Left lung (tissue), 10 donors: ENCODE results near the gene PERP. TPM values are rescaled to one million over a fixed set of nuclear protein-coding genes. Genes with fewer than 3 reads are reported as not detected.
"Not testable (repeated sequence)": the region's sequence is repeated elsewhere in the genome, so short reads cannot be mapped to it uniquely, and the experiment has no call there.

ENCODE experiments used
- ATAC-seq: fragments of 200-7000 bp; cut with Tn5 transposase; one replicate; pipeline ENCODE4 v1.9.1; 2020; ENCODE audit warnings: moderate library complexity
- DNase-seq, 4 donors: peaks; one replicate each; pipeline ENCODE4 v3.0.0-alpha.2; 2013 to 2020
- H3K27ac ChIP-seq, 2 donors: fragments of 200-600 bp; sonication (generic) in 1 of 2; one replicate each; pipeline versions ENCODE4 v1.5.0 to v1.8.0; 2020 to 2021
- H3K27me3 ChIP-seq, 2 donors: fragments of 200-600 bp; sonication (generic) in 1 of 2; one replicate each; pipeline versions ENCODE4 v1.5.0 to v1.8.0; 2020 to 2021
- H3K36me3 ChIP-seq, 2 donors: fragments of 200-600 bp; sonication (generic) in 1 of 2; one replicate each; pipeline versions ENCODE4 v1.5.0 to v1.8.0; 2020 to 2021
- H3K4me1 ChIP-seq, 2 donors: fragments of 200-600 bp; one replicate each; pipeline ENCODE4 v1.8.0; 2021
- H3K4me3 ChIP-seq, 2 donors: fragments of 200-600 bp; sonication (generic) in 1 of 2; one replicate each; pipeline versions ENCODE4 v1.5.0 to v1.8.0; 2020 to 2021; ENCODE audit warnings: mild to moderate bottlenecking in 1 of 2
- H3K9me3 ChIP-seq, 2 donors: fragments of 200-600 bp; sonication (generic) in 1 of 2; one replicate each; pipeline versions ENCODE4 v1.5.0 to v1.8.0; 2020 to 2021
- intact Hi-C, 2 donors: fragments of 100-400 bp; cut with DNase I; formaldehyde crosslinking; loops; one replicate each; pipeline versions ENCODE4 v1.11.2 to v1.14.2; 2022
- polyA plus RNA-seq, 6 donors: library from polyadenylated mRNA; unstranded; fragments of 120-200 nt; gene quantifications; one replicate each; pipeline ENCODE4 v1.2.1, GENCODE V29; 2013; ENCODE audit not compliant: insufficient read length in 6 of 6
- total RNA-seq, 2 donors: library from RNA; stranded (reverse); fragmentation: NEBNext Ultra II Directional; extraction: Animal tissue kit (Norgen Biotek cat#: 25700); gene quantifications; one replicate each; pipeline ENCODE4 v1.2.1, GENCODE V29; 2021
- TF ChIP-seq, protein P1 (sequence below), 2 donors: fragments of 200-600 bp; sonication (generic) in 1 of 2; IDR thresholded peaks; one replicate each; pipeline versions ENCODE4 v1.5.0 to v1.8.0; 2021; ENCODE audit warnings: antibody characterized with exemption in 2 of 2
- donor health status: DM: no; HTN: yes; CAD: no.
- donor health status: DM: no; HTN: no; CAD: no.

The PERP gene
- total and polyA plus RNA-seq, 8 donors, result 22.7 to 64.9 (median 25.9) TPM

DNA sequence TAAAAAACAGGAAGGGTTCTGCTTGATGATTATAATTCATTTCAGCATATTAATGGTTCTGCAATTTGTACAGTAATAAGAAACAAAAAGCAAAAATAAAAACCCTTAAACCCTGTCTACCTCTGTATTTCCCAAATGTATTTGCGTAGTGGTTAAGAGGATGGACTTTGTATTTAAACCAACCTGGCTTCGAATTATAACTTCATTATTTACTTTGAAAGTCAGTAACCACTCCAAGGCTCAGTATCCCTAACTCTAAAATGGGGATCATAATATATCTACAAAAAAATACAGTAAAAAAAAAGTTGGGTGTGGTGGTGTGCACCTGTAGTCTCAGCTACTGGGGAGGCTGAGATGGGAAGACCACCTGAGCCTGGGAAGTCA is 21.4 kb downstream of the PERP start:
- Histone ChIP-seq H3K9me3 (no peaks in the 10 kb centered on the region), H3K27ac (no peak overlapping the region), H3K4me1 (no peaks in the 10 kb centered on the region), H3K36me3 (no peaks in the 10 kb centered on the region), H3K27me3 (peaks cover 0 to 9% of the 10 kb centered on the region in 2 donors), H3K4me3 (no peak overlapping the region)
- DNase-seq (no peak), ATAC-seq (no peak)
- intact Hi-C loops, result no loop called here
- TF ChIP-seq, protein P1, sequence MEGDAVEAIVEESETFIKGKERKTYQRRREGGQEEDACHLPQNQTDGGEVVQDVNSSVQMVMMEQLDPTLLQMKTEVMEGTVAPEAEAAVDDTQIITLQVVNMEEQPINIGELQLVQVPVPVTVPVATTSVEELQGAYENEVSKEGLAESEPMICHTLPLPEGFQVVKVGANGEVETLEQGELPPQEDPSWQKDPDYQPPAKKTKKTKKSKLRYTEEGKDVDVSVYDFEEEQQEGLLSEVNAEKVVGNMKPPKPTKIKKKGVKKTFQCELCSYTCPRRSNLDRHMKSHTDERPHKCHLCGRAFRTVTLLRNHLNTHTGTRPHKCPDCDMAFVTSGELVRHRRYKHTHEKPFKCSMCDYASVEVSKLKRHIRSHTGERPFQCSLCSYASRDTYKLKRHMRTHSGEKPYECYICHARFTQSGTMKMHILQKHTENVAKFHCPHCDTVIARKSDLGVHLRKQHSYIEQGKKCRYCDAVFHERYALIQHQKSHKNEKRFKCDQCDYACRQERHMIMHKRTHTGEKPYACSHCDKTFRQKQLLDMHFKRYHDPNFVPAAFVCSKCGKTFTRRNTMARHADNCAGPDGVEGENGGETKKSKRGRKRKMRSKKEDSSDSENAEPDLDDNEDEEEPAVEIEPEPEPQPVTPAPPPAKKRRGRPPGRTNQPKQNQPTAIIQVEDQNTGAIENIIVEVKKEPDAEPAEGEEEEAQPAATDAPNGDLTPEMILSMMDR (IDR thresholded peaks at IDR 0.05), result no peak

DNA sequence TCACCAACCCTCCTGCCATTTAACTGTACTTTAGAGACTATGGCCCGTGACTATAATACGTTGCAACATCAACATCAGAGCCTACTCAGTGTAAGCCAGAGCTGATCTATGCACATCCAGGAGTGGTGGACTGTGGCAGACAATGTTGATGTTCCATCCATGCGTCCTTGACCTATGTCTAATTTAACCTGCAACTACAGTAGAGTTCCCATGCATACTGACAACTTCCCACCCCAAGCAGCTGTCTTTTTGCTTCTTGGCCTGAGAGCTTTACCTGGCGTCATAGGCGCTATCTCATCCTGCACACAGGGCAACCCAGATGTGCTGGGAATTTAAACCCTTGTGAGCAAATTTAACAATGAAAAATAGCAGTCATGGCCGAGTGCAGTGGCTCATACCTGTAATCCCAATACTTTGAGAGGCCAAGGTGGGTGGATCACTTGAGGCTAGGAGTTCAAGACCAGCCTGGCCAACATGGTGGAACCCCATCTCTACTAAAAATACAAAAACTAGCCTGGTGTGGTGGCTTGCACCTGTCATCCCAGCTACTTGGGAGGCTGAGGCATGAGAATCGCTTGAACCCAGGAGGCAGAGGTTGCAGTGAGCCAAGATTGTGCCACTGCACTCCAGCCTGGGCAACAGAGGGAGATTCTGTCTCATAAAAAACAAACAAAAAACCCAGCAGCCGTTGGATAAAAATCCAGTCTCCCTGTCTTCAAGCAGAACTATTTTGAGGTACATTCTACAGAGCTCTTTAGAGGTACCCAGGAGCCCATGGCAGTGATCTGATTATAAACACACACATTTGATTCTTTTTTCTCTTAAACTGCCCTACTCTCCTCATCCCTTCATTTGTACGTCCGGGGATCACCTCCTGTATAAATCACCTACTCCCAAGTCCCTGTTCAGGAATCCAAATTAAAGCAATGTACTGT is 22.0 kb downstream of the PERP start:
- H3K4me3 ChIP-seq, result no peak overlapping the region
- no peaks in the 10 kb centered on the region for H3K36me3 ChIP-seq
- intact Hi-C loops, result no loop called here
- TF ChIP-seq, protein P1 (IDR thresholded peaks at IDR 0.05), result no peak
- no peak overlapping the region for H3K27ac ChIP-seq
- peaks cover 0 to 11% of the 10 kb centered on the region in 2 donors for H3K27me3 ChIP-seq
- no peaks in the 10 kb centered on the region for H3K9me3 ChIP-seq
- H3K4me1 ChIP-seq, result no peaks in the 10 kb centered on the region
- DNase-seq, result no peak
- no peak for ATAC-seq

DNA sequence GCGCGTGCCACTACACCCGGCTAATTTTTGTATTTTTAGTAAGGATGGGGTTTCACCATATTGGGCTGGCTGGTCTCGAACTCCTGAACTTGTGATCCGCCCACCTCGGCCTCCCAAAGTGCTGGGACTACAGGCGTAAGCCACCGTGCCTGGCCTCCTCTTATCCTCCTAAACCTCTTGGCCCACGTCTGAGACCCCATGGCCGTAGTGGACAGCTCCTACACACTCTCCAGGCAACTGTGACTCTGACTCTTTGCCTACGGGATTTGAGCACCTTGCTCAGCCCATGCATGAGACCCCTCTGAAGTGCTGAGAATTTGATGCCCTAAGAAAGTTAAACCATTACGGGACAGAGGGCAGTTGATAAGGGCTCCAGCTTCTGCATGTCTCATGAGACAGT is 25.0 kb downstream of the PERP start:
- Histone ChIP-seq H3K4me3 (no peak overlapping the region), H3K9me3 (no peaks in the 10 kb centered on the region), H3K27me3 (peaks cover 0 to 11% of the 10 kb centered on the region in 2 donors), H3K36me3 (no peaks in the 10 kb centered on the region), H3K4me1 (no peaks in the 10 kb centered on the region), H3K27ac (no peak overlapping the region)
- TF ChIP-seq, protein P1 (IDR thresholded peaks at IDR 0.05), result no peak
- DNase-seq (no peak), ATAC-seq (no peak)
- intact Hi-C loops, result no loop called here

DNA sequence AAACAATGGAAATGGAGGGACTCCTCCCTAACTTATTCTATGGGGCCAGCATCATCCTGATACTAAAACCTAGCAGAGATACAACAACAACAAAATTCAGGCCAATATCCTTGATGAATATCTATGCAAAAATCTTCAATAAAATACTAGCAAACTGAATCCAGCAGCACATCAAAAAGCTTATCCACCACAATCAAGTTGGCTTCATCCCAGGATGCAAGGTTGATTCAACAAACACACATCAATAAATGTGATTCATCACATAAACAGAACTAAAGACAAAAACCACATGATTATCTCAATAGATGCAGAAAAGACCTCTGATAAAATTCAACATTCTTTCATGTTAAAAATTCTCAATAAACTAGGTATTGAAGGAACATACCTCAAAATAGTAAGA is 27.7 kb downstream of the PERP start:
- H3K9me3 ChIP-seq, ATAC-seq, intact Hi-C loops, H3K4me3 ChIP-seq, H3K4me1 ChIP-seq, H3K27me3 ChIP-seq, H3K36me3 ChIP-seq, DNase-seq, H3K27ac ChIP-seq: not testable (repeated sequence)

DNA sequence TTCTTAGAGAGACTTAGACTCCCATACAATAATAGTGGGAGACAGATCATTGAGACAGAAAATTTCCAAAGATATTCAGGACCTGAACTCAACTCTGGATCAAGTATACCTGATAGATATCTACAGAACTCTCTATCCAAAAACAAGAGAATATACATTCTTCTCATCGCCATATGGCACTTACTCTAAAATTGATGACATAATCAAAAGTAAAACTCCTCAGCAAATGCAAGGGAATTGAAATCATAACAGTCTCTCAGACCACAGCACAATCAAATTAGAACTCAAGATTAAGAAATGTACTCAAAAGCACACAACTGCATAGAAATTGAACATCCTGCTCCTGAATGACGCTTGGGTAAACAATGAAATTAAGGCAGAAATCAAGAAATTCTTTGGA is 28.7 kb downstream of the PERP start:
- no peak for DNase-seq
- peaks cover 0 to 3% of the 10 kb centered on the region in 2 donors for H3K27me3 ChIP-seq
- no peaks in the 10 kb centered on the region for H3K36me3 ChIP-seq
- H3K27ac ChIP-seq, result no peak overlapping the region
- TF ChIP-seq, protein P1 (IDR thresholded peaks at IDR 0.05), result no peak
- intact Hi-C loops, result no loop called here
- H3K4me1 ChIP-seq, result no peaks in the 10 kb centered on the region
- no peak overlapping the region for H3K4me3 ChIP-seq
- ATAC-seq, result no peak
- peaks cover 0 to 6% of the 10 kb centered on the region in 2 donors for H3K9me3 ChIP-seq
